Measurements from ENCODE around the gene FARP2.

DNA sequence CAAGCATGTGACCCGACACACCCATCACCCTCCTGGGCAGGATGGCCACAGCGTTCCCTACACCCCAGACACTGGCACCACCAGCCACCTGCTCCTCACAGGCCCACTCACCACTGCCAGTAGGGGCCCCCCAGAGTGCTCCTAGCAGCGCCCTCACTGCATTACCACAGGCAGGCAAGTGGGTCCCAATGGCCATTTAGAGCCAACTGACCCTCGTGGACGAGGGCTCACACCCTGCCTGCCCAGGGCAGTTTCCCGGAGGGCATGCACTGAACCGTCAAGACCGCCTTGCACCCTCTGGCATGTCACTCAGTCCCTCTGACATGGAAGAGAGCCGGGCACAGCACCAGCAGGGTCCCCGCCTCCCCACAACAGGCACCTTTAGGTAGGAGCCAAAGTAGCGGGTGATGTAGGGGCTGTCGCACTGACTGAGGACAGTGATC is 145.0 kb downstream of the FARP2 start:
- TF ChIP-seq, protein P1, sequence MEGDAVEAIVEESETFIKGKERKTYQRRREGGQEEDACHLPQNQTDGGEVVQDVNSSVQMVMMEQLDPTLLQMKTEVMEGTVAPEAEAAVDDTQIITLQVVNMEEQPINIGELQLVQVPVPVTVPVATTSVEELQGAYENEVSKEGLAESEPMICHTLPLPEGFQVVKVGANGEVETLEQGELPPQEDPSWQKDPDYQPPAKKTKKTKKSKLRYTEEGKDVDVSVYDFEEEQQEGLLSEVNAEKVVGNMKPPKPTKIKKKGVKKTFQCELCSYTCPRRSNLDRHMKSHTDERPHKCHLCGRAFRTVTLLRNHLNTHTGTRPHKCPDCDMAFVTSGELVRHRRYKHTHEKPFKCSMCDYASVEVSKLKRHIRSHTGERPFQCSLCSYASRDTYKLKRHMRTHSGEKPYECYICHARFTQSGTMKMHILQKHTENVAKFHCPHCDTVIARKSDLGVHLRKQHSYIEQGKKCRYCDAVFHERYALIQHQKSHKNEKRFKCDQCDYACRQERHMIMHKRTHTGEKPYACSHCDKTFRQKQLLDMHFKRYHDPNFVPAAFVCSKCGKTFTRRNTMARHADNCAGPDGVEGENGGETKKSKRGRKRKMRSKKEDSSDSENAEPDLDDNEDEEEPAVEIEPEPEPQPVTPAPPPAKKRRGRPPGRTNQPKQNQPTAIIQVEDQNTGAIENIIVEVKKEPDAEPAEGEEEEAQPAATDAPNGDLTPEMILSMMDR (IDR thresholded peaks at IDR 0.05): no peak
- TF ChIP-seq POLR2A (IDR thresholded peaks at IDR 0.05) (no peak), POLR2AphosphoS5 (IDR thresholded peaks at IDR 0.05) (no peak), EP300 (IDR thresholded peaks at IDR 0.05) (no peak)
